HG03378 (cell line): Measurements from ENCODE around the gene TRHDE.

Experiments used
- ATAC-seq: cut with Tn5 transposase; IDR thresholded peaks from one replicate; pipeline ENCODE4 v1.9.1; 2021; ENCODE audit warnings: mild to moderate bottlenecking, moderate library complexity; ENCODE audit not compliant: unreplicated experiment

The TRHDE gene

GRCh38 chr12:72272091-72272661, at the start of gene TRHDE:
TRHDE (plus strand) TSS chr12:72272370; CDS start chr12:72272644, 274 bp downstream.
- no peak for ATAC-seq

DNA sequence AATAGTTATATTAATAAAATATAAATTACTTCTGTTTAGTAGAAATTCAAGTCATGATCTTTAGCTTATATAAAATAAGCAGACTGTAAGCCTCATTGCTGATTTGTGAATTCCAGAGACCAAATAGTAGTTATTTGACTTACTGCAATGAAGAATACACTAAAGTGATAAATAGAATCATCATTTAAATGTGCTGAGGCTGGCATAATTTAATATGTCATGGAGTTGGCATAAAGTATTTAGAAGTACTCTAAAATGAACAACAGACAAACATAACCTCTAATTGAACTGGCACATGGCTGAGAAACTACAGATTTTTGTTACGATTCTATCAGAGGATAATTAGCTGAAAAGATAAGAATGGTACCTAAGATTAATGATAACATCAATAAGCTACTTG, 45.7 kb upstream of the TRHDE start:
- ATAC-seq, result no peak

DNA sequence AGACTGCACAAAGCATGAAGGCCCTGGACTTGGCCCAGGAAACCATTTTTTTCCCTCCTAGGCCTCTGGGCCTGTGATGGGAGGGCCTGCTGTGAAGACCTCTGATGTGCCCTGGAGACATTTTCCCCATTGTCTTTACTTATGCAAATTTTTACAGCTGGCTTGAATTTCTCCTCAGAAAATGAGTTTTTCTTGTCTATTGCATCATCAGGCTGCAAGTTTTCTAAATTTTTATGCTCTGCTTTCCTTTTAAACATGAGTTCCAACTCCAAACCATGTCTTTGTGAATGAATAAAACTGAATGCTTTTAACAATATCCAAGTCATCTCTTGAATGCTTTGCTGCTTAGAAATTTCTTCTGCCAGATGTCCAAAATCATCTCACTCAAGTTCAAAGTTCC, 43.7 kb upstream of the TRHDE start:
- no peak for ATAC-seq

- ATAC-seq, result no peak
Measured at GRCh38 chr12:72230589-72230988, 41.6 kb upstream of the TRHDE start.

DNA sequence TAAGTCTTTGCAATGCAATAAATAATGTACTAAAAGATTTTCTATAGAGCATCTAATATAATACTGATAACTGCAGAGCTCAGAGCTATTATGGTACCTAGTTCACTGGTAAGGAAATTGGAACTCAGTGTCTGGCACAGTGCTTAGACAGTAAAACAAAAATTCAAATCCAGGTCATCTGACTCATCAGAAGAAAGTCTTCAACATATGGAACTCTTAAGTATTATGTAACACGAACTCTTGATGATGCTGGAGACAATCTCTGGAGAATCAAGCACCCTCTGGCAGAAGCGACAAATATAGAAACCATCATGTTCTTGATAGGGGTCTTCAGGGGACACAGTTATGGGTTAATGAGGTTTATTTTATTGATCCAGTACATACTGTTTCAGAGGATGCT, 37.3 kb upstream of the TRHDE start:
- no peak for ATAC-seq

DNA sequence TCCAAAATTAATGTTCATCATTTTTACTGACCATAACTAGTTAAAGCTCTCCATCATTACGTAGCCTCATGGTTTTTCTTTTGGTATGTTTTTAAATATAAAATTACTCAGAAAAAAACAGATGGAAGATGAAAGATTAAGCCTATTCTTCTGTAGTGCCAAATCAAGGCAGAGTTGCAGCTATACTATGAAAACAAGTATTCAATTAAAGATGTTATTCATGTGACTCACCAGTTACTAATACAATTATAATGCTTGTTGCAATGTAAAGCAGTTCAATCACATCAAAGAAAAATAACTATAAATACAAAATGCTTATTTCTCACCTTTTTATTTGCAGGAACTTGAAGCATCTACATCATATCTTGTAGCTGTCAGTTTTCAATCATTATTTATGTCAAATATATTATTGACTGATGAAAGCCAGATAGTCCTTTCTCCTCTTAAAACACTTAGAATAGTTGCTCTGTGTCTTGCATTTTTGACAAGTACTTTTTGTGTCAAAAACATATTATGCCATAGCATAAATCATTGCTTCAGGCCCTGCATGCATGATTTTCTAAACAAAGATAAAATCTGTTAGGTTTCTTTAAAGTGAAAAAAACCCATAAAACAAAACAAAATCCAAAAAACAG, 36.0 kb upstream of the TRHDE start:
- no peak for ATAC-seq

DNA sequence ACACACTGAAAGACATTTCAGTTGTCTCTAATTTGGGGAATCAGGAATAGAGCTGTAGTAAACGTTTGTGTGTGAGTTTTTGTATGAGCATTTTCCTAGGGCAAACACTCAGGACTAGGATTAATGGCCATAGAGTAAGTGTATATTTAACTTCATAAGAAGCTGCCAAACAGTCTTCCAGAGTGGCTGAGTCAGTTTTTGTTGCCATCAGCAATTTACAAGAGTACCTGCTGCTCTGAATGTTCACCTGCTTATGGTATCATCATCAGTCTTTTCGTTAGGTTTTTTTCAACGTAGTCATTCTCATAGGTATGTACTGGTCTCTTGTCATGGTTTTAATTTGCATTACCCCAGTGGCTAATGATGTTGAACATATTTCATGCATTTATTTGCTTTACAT, 30.6 kb upstream of the TRHDE start:
- no peak for ATAC-seq

DNA sequence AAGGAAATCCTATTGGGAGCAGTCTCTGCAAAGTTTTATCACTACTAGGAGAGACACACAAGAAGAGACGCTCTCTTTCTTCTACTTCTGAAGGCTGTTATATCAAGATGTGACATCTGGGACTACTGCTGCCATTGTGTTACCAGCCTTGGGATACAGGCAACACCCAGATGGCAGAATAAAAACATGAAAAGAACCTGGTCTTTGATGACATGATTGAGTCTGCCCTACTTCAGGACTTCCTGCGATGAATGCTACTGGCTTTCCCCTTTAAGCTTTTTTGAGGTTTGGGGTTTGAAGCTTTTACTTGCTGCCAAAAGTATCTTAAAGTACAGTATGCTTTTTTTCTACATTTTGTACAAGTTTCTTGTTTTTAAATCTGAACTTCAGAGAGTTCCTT, 29.2 kb upstream of the TRHDE start:
- no peak for ATAC-seq

GRCh38 chr12:72246370-72246769, 25.8 kb upstream of the TRHDE start:
- no peak for ATAC-seq

- ATAC-seq, result no peak
Measured at GRCh38 chr12:72250346-72250745, 21.8 kb upstream of the TRHDE start.

DNA sequence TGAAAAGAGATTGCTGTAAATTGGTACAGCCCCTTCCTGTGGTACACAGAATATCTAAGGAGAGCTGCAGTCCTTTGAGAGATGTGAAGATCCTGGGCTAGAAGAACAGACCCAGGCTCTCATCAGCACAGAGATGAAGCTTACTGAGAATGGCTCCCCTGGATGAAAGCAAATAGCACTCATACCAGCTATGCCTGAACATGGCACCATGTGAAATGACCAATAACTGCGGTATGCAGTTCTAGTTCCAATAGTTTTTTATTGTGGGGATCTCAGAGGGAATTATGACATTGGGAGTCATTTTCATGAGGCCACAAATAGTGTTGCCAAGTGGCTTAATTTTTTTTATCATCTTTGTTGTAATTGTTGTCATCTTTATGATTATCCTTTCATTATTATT, 15.4 kb upstream of the TRHDE start:
- ATAC-seq, result no peak

DNA sequence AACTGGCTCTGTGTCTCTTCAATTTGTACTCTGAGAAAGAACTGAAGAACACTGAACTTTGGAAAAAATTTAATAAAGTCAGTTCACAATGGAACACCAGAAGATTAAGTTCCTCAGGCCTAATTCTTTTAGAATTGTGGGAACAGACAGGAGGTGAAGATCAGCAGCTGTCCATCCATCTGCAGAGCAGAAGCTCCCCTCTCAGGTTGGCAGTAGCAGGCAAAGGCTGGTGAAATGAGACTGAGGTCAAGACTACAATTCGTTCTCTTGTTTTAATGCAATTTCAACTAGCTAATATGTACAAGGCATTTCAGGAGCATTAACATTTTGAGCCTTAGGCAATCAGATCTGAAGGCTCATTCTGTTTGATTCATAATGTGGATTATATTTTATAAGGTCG, 10.3 kb upstream of the TRHDE start:
- no peak for ATAC-seq

- ATAC-seq, result no peak
Measured at GRCh38 chr12:72264548-72265175, 7.5 kb upstream of the TRHDE start.

DNA sequence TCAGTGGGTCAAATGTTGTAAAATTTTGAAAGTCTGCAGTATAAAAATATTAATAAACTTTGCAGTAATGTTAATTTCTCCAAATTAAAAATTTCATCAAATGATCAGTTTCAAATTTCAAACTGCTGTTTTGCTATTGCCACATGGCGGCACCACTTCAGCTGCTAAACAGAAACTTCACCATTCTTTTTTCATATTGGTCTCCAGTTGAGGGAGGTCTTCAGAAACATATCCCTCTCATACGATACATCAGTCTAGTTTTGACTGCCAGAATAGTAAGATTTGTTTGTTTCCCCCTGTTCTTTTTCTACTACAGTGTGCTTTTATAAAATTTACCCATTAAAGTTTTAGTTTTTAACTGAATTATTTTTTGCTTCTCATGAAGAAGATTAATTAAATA, 4.2 kb upstream of the TRHDE start:
- no peak for ATAC-seq

DNA sequence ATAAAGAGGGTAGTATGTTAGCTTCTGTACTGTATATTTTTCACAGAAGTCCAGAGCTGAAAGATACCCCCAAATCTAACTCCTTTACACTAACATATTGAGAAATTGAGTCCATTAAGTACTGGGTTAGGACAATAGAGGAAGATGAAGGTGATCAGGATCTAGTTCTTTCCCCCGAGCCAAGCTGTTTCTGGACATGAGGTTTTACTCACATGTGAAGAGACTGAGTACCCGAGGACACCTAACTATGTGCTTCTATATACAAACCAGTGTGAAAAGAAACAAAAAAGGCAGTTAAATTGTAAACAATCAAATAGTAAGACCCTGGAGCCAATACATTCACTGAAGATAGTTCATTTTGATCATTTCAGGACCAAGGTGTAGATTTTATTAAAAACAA, 3.8 kb upstream of the TRHDE start:
- ATAC-seq, result no peak

- ATAC-seq, result no peak
Measured at GRCh38 chr12:72269491-72269890, 2.7 kb upstream of the TRHDE start.

DNA sequence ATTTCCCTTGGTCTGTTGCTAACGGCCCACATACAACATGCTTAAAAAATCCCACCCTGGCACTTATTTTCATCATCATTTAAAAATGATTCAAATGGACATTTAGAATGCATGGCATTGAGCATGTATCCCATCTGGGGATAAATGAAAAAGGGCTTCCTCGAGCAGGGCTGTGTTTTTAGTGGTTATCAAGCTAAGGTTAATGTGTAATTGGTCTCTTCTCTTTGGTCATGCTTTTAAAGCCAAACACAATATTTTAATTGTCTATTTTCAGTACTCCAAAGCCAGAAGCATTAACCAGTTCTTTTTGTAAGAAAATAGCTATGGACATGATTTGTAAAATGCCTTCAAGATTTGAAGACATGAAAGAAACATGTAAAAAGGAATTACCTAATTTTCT, 1.9 kb upstream of the TRHDE start:
- ATAC-seq, result no peak

DNA sequence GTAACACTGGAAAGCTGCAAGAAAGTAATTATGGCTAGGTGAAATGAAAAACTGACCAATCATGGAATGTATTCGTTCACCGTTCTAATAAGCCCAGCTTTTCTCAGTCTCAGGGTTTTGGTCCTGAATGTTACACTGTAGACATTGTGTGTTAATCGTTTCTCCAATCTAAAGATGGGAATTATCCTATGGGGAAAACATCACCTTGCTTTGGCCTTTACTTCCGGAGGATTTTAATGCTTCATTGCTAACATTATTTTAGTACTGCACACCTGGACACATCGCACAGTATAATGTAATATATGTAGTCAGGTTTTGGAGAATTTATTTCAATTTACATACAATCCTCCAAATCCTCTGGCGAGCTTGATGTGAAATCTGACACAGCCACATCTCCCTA, 1.2 kb upstream of the TRHDE start:
- ATAC-seq, result no peak

GRCh38 chr12:72271451-72272090, 599 bp upstream of the TRHDE start:
- no peak for ATAC-seq

DNA sequence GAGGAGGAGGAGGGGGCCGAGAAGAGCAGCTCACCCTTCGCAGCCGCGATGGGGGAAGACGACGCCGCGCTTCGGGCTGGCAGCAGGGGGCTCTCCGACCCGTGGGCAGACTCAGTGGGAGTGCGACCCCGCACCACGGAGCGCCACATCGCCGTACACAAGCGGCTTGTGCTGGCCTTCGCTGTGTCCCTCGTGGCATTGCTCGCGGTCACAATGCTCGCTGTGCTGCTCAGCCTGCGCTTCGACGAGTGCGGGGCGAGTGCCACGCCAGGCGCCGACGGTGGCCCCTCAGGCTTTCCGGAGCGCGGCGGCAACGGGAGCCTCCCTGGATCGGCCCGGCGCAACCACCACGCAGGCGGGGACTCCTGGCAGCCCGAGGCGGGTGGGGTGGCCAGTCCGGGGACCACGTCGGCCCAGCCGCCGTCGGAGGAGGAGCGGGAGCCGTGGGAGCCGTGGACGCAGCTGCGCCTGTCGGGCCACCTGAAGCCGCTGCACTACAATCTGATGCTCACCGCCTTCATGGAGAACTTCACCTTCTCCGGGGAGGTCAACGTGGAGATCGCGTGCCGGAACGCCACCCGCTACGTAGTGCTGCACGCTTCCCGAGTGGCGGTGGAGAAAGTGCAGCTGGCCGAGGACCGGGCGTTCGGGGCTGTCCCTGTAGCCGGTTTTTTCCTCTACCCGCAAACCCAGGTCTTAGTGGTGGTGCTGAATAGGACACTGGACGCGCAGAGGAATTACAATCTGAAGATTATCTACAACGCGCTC, 745 bp downstream of the TRHDE start:
- no peak for ATAC-seq

GRCh38 chr12:72273499-72273837, 1.3 kb downstream of the TRHDE start:
- no peak for ATAC-seq
